Esophagus muscularis mucosa (tissue), 4 donors: ENCODE measurements around the gene PLEKHG4B. TPM values are rescaled to one million over a fixed set of nuclear protein-coding genes. Genes with fewer than 3 reads are reported as not detected.

Experiments
- DNase-seq: peaks from one replicate; pipeline ENCODE4 v3.0.0-alpha.2; 2017; ENCODE audit errors: extremely low spot score
- H3K27ac ChIP-seq, 4 donors: fragments of 200-600 bp; sonication (generic); replicated peaks in 1 of 4; 1 replicate in 3 of 4; 2 replicates in 1 of 4; pipeline ENCODE4 v1.5.1; 2016 to 2019; ENCODE audit warnings: mild to moderate bottlenecking in 1 of 4
- H3K27me3 ChIP-seq, 4 donors: fragments of 200-600 bp; sonication (generic); one replicate each; pipeline versions ENCODE4 v1.5.1 to v1.6.0; 2016 to 2019
- H3K36me3 ChIP-seq, 4 donors: fragments of 200-600 bp; sonication (generic); one replicate each; pipeline ENCODE4 v1.5.1; 2016 to 2019
- H3K4me1 ChIP-seq, 4 donors: fragments of 200-600 bp; sonication (generic); one replicate each; pipeline ENCODE4 v1.5.1; 2016 to 2019
- H3K4me3 ChIP-seq, 4 donors: fragments of 200-600 bp; sonication (generic); 1 replicate in 2 of 4; 2 replicates in 2 of 4; pipeline ENCODE4 v1.5.1; 2016 to 2019; ENCODE audit warnings: mild to moderate bottlenecking in 4 of 4, moderate library complexity in 1 of 4
- H3K9me3 ChIP-seq, 4 donors: fragments of 200-600 bp; sonication (generic); 1 replicate in 3 of 4; 2 replicates in 1 of 4; pipeline ENCODE4 v1.5.1; 2016 to 2019
- CTCF ChIP-seq, 3 experiments: fragments of 200-600 bp in 2 of 3; fragments of 450-650 bp in 1 of 3; sonication (generic) in 2 of 3; IDR thresholded peaks; one replicate each; pipeline ENCODE4 v1.5.1; 2017 to 2019; ENCODE audit warnings: antibody characterized with exemption in 3 of 3, mild to moderate bottlenecking in 2 of 3, moderate library complexity in 1 of 3
- EP300 ChIP-seq: sonication (generic); formaldehyde crosslinking; IDR thresholded peaks from one replicate; pipeline ENCODE4 v1.6.1; 2017; ENCODE audit warnings: antibody characterized with exemption
- POLR2A ChIP-seq: fragments of 450-650 bp; IDR thresholded peaks from one replicate; pipeline ENCODE4 v1.6.1; 2017; ENCODE audit warnings: antibody characterized with exemption, moderate library complexity, mild to moderate bottlenecking, low read depth
- POLR2AphosphoS5 ChIP-seq, 2 donors: sonication (generic); formaldehyde crosslinking; IDR thresholded peaks; one replicate each; pipeline ENCODE4 v1.6.1; 2017; ENCODE audit warnings: antibody characterized with exemption in 2 of 2
- WGBS: methylation state at CpG from one replicate; pipeline ENCODE4 v1.1.5; 2018; 5-methylcytosine and 5-hydroxymethylcytosine counted together
- intact Hi-C: fragments of 100-400 bp; cut with DNase I; formaldehyde crosslinking; loops from one replicate; pipeline ENCODE4 v1.15.1; 2023
- total RNA-seq, 4 donors: library from RNA; depleted of rRNA; stranded (reverse); fragments of >200 nt; gene quantifications; one replicate each; pipeline versions ENCODE4 v1.1.0 to v1.2.1, GENCODE V29; 2016

The PLEKHG4B gene
- total RNA-seq, 4 donors from 2014 or later, result under 0.01 to 0.46 TPM; not detected in 2

- Histone ChIP-seq H3K4me1 (no peaks in the 10 kb centered on the region), H3K9me3 (no peaks in the 10 kb centered on the region), H3K27ac (no peak overlapping the region), H3K27me3 (peaks cover 0 to 21% (median 0%) of the 10 kb centered on the region in 4 donors), H3K36me3 (no peaks in the 10 kb centered on the region), H3K4me3 (no peak overlapping the region)
- WGBS, result 87% methylated on average over 5 of the region's 5 CpGs
- DNase-seq, result no peak
- TF ChIP-seq CTCF (IDR thresholded peaks at IDR 0.05) (no peak), EP300 (no peak), POLR2A (no peak), POLR2AphosphoS5 (IDR thresholded peaks at IDR 0.05) (no peak)
- intact Hi-C loops, result no loop called here
These were observed 86.1 kb downstream of the PLEKHG4B start for GRCh38 chr5:178110-178509.

GRCh38 chr5:179401-179800 lies 87.4 kb downstream of the PLEKHG4B start:
- no peak overlapping the region for H3K27ac ChIP-seq
- no peak overlapping the region for H3K4me3 ChIP-seq
- H3K4me1 ChIP-seq, result peaks cover 0 to 6% (median 0%) of the 10 kb centered on the region in 4 donors
- no peak for TF ChIP-seq CTCF (IDR thresholded peaks at IDR 0.05)
- TF ChIP-seq EP300, result no peak
- no peak for TF ChIP-seq POLR2A
- no peak for TF ChIP-seq POLR2AphosphoS5 (IDR thresholded peaks at IDR 0.05)
- H3K36me3 ChIP-seq, result no peaks in the 10 kb centered on the region
- WGBS, result 89% methylated on average over 9 of the region's 9 CpGs
- no peak for DNase-seq
- intact Hi-C loops, result no loop called here
- H3K9me3 ChIP-seq, result no peaks in the 10 kb centered on the region
- H3K27me3 ChIP-seq, result peaks cover 0 to 12% (median 0%) of the 10 kb centered on the region in 4 donors

- no peak overlapping the region for H3K27ac ChIP-seq
- intact Hi-C loops, result no loop called here
- TF ChIP-seq POLR2AphosphoS5 (IDR thresholded peaks at IDR 0.05) (no peak), POLR2A (no peak), EP300 (no peak), CTCF (IDR thresholded peaks at IDR 0.05) (no peak)
These were observed 88.4 kb downstream of the PLEKHG4B start for GRCh38 chr5:180286-180918.

GRCh38 chr5:181160-181559 lies 89.2 kb downstream of the PLEKHG4B start:
- Histone ChIP-seq H3K4me3 (no peak overlapping the region), H3K27ac (no peak overlapping the region), H3K4me1 (peaks cover 0 to 16% (median 0%) of the 10 kb centered on the region in 4 donors), H3K36me3 (no peaks in the 10 kb centered on the region), H3K9me3 (no peaks in the 10 kb centered on the region), H3K27me3 (peaks cover 0 to 12% (median 0%) of the 10 kb centered on the region in 4 donors)
- TF ChIP-seq POLR2AphosphoS5 (IDR thresholded peaks at IDR 0.05) (no peak), POLR2A (no peak), CTCF (IDR thresholded peaks at IDR 0.05) (no peak)
- DNase-seq, result no peak
- intact Hi-C loops, result no loop called here
- 90% methylated on average over 7 of the region's 9 CpGs for WGBS

More at GRCh38 chr5:180286-180918, 88.4 kb downstream of the PLEKHG4B start:
- Histone ChIP-seq H3K27me3 (peaks cover 0 to 12% (median 0%) of the 10 kb centered on the region in 4 donors), H3K4me3 (no peak overlapping the region), H3K4me1 (peaks cover 0 to 16% (median 0%) of the 10 kb centered on the region in 4 donors), H3K9me3 (no peaks in the 10 kb centered on the region), H3K36me3 (no peaks in the 10 kb centered on the region)
- no peak for DNase-seq
- WGBS, result 81% methylated on average over 12 of the region's 13 CpGs

GRCh38 chr5:181566-181965 lies 89.6 kb downstream of the PLEKHG4B start:
- H3K4me1 ChIP-seq, result peaks cover 0 to 16% (median 0%) of the 10 kb centered on the region in 4 donors
- H3K27me3 ChIP-seq, result peaks cover 0 to 12% (median 0%) of the 10 kb centered on the region in 4 donors
- no peak for DNase-seq
- 91% methylated on average over 10 of the region's 22 CpGs for WGBS
- intact Hi-C loops, result no loop called here
- TF ChIP-seq POLR2A (no peak), CTCF (IDR thresholded peaks at IDR 0.05) (no peak), POLR2AphosphoS5 (IDR thresholded peaks at IDR 0.05) (no peak), EP300 (no peak)
- H3K27ac ChIP-seq, result no peak overlapping the region
- H3K9me3 ChIP-seq, result no peaks in the 10 kb centered on the region
- H3K4me3 ChIP-seq, result no peak overlapping the region
- no peaks in the 10 kb centered on the region for H3K36me3 ChIP-seq
